HG03045 (cell line): ENCODE measurements around the gene AMPD3.

Source experiments
- ATAC-seq: cut with Tn5 transposase; IDR thresholded peaks from one replicate; pipeline ENCODE4 v1.9.1; 2021; ENCODE audit warnings: mild to moderate bottlenecking, moderate library complexity; ENCODE audit not compliant: unreplicated experiment

The AMPD3 gene

DNA sequence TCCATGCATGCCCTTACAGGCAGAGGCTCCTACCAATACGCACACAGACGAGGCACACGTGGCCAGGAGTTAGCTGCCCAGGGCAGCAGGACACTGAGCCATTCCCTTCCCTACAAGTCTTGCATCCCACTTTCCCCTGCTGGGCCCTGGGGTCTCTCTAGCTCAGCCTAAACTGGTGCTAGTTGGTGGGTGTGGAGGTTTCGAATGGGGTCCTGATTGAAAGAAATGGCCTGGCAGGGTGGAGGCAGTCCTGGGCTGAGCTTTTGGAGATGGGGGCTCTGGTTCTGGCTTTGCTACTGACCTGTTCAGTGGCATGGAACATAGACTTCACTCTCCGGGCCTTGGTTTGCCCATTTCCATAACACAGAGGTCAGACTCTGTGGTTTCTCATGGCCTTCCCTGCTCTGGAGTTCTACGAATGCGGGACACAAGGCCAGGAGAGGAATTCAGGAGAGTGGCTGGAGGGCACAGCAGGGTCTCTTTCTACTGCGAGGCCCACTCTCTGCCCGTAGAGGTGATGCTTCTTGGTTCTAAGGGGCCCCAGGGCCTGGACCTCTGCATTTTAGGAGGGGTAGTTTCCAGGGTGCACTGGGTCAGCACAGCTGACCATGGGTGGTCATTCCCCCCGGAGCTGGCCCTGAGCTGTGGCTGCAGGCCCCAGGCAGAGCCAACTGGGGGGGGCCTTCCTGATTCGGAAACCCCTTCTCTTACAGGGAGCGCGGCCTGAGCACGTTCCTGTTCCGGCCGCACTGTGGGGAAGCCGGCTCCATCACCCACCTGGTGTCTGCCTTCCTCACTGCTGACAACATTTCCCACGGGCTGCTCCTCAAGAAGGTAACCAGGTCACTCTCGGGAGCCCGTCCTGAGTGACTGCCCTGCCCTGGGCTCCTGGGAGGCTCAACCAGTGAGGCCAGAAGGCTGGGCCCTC is 46.0 kb downstream of the AMPD3 start:
- no peak for ATAC-seq

DNA sequence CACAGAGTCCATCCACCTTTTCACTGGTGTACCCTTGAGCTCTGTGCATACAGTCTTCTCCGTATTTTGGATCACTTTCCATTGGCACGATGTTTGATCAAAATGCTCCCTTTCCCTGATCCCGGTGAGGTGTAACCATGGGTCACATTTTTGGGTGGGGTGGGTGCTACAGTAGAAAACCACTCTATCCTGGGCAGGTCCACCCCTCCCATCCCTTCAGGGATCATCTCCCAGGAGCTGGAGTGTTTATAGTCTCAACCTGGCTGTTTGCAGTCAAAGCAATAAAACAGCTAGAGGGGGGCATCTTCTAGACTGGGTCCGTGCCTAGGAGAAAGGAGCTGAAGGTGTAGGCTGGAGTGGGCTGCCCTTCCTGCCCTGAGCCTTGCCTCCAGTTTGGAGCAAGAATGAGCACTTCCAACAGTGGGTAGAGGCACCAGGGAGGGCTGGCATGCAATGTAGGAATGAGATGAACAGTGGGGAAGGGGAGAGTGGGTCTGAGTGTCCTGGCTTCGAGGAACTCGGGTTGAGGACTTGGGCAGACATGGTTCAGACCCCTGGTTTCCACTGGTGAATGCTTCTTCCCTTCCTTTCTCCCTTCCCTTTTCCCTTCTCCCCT is 47.1 kb downstream of the AMPD3 start:
- ATAC-seq: no peak

DNA sequence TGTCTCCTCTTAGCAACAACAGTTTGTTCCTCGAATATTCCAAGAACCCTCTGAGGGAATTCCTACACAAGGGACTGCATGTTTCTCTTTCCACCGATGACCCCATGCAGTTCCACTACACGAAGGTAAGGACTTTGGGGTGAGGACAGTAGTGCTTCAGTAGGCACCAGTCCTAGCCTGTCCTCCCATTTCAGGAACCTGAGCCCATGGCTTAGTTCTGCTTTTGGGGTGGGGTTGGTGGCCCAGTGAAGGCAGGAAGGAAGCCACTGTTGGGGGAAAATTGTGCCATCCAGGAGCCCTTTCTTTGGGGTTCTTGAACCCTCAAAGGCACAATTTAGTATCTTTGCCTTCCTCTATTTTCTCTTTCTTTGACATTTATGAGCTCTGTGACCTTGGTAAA is 47.7 kb downstream of the AMPD3 start:
- ATAC-seq: no peak

DNA sequence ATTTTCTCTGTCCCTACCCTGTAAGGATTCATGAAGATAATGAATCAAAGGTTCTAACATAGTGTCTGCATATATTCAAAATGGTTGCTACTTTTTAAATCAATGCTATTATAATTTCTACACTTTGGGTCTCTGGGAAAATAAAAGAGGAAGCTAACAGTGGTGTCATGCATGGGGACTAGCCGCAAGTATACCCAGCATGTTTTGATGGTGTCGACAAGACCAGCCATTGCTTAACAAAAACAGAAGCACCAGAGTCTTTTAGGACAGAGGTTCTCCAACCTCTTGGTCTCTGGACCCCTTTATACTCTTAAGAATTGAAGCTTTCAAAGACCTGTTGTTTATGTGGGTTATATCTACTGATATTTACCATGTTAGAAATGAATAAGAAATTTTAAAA is 48.2 kb downstream of the AMPD3 start:
- ATAC-seq: no peak

DNA sequence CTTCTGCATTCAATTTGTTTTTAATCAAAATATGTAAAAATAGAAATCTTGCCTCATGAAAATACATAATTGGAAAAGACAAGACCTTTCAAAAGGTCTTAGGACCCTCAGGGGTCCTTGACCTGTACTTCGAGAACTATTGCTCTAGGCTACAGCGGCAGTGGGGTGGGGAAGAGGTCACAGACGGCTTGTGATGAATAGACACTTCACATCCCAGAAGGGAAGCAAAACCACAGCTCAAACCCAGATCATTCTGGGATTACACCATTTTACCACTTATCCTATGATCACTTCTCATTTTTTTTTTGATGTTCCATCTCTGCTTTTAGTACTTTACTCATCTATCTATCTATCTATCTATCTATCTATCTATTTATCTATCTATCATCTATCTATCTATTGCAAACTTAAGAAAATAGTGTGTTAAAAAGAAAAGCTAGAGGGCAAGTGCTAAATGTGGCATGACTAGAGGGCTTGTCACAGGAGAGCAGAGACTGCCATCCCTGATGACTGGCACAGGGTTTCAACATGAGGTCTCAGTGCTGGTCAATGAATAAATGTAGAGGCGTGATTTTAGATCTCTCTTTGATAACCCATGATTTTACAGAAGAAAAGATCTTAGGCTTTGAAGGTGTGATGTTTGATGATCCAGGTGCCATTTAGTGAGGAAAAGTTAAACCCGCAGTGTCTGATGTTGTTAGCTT is 48.9 kb downstream of the AMPD3 start:
- no peak for ATAC-seq

DNA sequence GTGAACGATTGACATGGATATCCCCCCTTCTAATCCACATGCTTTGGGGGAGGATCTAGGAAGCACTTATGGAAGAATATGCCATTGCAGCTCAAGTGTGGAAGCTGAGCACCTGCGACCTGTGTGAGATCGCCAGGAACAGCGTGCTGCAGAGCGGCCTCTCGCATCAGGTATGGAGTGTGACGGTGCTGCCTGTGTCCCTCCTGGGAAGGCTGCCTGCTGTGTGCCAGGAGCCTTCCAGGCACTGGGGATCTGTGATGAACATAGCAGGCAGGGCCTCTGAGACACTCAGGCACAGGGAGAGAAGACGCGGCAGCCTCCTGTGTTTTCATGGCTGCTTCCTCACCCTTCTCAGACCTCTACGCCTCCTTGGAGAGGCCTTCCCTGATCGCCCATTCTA is 49.4 kb downstream of the AMPD3 start:
- ATAC-seq: no peak

DNA sequence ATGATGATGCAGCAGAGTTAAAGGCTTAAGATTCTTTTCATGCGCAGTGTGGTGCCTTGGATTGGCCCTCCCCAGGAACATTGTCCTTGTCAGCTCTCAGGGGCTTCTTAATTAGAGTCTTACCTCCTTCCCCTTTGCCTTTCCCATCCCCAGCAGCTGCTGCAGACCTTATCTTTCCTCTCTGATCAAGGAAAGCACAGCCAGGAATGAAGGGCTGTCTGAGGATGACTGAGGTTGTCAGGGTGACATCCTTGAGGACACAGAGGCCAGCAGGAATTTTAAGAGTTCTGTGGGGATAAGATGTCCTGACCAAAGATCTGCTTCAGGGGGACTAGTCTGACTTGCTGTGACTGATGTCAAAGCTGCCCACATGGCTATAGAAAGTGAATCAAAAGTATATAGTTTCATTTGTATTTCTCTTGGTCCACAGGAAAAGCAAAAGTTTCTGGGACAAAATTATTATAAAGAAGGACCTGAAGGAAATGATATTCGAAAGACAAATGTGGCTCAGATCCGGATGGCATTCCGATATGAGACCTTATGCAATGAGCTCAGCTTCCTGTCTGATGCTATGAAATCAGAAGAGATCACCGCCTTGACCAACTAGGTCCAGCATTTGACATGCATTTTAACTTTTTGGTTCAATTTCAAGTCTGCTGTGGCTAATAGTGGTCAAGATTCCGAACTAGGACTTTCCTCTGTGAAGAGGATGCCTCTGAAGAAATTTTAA is 50.4 kb downstream of the AMPD3 start:
- no peak for ATAC-seq

DNA sequence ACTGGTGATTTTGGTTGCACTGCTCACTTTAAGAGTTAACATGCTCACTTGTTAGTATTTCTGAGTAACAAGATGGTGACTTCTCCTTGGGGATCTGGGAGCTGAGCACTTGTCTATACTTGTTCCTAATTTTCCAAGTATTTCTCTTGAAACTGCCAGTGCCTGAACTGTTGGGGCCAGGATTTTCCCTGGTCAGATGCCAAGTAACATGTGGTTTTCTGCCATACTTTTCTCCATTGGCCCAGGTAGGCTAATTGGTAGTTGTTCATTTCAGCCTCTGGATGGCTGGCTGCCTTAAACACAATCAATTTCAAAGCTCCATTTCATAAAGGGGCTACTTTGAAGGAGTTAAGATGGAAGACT is 50.9 kb downstream of the AMPD3 start:
- ATAC-seq: no peak

DNA sequence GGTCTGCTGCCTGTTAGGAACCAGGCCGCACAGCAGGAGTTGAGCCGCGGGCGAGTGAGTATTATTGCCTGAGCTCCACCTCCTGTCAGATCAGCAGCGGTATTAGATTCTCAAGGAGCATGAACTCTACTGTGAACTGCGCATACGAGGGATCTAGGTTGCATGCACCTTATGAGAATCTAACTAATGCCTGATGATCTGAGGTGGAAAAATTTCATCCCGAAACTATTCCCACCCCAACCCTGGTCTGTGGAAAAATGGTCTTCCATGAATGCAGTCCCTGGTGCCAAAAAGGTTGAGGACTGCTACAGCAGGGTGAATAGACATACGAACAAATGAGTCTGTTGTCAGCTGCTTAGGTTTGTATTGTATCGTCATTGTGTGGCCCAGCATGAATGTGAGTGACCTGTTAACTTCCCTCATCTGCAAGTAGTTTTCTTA is 56.1 kb downstream of the AMPD3 start:
- no peak for ATAC-seq

DNA sequence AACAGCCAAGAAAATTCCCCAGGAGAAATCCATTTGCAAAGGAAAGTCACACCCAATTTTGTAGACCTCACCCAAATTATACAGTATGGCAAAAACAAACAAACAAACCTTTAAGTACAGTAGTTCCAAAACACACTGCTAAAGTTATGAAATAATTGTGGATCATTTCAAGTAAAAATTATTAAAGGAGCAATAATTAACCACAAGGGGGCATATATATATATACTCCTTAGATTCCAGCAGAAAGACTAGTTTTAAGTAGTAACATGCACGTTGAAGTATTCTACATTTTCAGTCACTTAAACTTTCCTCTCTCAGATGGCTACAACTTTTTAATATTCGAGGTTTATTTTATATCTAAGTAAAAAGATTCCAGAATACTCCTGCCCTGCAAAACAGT is 59.1 kb downstream of the AMPD3 start:
- ATAC-seq: no peak

DNA sequence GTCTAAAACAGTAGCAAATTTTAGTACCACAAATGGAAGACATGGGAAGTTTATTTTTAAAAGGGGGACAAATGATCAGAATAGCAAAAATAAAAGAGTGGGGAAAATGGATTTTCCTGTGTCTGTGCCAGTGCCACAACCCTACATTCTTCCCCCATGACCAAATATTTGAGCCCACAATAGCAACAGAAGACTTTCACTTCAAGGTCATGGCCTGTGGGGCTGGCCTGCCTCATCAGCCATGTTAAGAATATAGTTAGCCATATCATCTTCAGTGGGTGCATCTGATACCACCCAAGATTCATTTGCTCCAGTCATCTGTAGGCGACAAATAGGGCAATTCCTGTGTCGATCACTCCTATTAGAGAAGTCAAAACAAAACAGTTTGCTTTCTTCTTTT is 59.6 kb downstream of the AMPD3 start:
- no peak for ATAC-seq

DNA sequence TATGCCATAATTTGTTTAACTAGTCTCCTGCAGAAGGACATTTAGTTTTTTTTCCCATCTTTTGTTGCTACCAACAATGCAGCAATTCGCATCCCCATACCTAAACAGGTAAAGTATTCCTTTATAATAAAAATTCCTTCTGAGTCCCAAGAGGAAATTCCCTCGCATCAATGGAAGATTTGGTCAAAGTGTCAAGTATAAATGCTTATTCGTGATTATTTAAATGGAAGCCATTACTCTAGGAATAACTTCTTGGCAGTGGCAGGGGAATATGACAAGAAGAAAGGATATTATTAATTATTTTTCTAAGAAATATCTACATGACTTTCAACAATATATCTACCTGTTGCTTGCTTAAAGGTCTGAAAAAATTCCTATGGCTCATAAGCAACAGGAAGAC is 60.4 kb downstream of the AMPD3 start:
- no peak for ATAC-seq

DNA sequence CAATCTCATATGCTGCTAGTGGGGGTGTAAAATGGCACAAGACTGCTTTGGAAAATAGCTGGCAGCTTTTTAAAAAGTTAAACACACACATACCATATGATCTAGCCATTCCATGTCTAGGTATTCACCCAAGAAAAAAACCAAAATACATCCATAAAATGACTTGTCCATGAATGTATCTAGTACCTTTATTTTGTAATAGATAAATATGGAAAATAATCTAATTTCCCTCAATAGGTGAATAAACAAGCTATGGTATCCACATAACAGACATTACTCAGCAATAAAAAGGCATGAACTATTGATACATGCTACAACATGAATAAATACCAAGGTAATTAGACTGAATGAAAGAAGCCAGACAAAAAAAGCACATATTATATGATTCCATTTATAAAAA is 63.1 kb downstream of the AMPD3 start:
- ATAC-seq: no peak

DNA sequence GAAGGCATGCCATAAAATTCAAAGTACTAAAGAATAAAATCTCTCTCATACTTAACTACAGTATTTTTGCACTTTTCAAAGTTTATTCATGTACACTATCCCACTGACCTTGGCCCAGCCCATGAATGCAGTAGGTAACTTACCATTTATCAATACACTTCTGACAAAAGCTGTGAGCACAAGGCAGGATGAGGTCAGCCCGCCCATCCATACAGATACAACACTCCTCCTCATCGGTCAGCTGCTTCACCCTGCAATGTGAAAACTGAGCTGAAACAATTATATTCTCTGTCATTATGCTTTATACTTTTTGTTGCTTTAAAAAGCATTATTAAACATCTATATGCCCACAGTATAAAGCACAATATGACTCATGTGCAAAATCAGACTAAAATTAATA is 63.8 kb downstream of the AMPD3 start:
- no peak for ATAC-seq

DNA sequence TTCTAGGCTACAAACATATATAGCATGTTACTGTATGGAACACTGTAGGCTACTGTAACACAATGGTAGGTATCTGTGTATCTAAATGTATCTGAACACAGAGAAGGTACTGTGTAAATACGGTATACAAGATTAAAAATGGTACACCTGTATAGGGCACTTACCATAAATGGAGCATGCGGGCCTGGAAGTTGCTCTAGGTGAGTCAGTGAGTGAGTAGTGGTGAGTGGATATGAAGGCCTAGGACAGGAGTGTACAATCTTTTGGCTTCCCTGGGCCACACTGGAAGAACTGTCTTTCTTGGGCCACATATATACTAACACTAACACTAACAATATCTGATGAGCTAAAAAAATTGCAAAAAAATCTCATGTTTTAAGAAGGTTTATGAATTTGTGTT is 64.6 kb downstream of the AMPD3 start:
- no peak for ATAC-seq

DNA sequence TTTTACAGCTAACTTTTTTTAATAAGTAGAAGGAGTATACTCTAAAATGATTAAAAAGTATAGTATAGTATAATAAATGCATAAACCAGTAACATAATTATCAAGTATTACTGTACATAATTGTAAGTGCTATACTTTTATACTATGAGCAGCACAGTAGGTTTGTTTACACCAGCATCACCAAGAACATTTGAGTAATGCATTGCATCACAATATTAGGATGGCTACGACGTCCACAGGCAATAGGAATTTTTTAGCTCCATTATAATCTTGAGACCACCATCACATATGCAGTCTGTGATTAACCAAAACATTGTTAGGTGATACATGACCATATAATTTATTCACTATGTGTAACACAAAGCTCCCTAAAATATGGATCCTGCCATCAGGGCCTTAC is 65.5 kb downstream of the AMPD3 start:
- no peak for ATAC-seq

DNA sequence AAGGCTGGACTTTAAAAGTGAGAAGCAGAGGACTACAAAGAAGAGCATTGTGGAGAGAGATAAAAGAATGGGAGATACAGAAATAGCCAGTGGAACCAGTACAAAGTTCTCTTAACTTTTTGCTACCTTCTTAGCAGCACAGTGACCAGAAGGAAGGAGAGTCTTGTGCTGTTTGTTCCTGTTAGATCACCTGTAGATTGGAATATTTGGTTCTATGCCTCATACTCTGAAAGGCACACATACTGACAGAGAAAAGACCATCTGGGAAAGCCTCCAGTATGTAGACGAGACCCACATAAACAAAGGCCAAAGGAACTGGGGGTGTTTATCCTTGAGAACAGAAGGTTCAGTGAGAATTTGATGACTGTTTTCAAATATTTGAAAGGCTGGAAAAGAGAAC is 67.2 kb downstream of the AMPD3 start:
- no peak for ATAC-seq

DNA sequence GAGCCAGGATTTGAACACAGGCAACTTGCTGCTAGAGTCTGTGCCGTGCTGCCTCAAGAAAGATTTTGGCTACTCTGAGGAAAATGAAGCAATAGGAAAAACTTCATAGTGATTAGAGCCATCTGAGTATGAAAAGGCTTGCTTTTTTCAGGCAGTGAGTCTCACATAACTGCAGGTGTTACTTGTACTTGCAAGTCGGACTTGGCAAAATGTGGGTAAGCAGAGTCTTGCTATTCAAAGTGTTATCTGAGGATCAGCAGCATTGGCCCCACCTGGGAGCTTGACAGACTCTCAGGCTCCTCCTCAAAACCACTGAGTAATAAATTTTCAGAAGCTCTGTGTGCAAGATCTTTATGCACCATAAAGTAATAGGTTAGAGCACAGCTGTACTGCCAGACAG is 67.9 kb downstream of the AMPD3 start:
- ATAC-seq: no peak

DNA sequence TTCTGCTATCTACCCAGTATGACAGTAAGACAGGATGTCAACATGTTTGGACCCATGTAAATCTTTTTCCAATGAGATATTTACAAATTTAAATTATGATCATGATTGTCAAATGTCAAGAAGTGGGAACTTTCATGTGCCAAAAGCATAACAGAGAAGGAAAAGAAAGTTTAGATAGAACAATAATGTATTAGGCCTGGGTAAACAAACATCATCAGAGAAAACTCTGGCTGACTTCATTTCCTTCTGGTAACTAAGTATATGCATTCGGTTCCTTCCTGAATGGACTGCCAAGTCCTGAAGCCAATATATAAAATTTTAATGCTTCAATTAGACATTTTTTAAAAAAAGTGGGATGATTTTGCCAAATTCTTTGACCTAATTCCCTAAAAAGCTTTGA is 69.4 kb downstream of the AMPD3 start:
- ATAC-seq: no peak

DNA sequence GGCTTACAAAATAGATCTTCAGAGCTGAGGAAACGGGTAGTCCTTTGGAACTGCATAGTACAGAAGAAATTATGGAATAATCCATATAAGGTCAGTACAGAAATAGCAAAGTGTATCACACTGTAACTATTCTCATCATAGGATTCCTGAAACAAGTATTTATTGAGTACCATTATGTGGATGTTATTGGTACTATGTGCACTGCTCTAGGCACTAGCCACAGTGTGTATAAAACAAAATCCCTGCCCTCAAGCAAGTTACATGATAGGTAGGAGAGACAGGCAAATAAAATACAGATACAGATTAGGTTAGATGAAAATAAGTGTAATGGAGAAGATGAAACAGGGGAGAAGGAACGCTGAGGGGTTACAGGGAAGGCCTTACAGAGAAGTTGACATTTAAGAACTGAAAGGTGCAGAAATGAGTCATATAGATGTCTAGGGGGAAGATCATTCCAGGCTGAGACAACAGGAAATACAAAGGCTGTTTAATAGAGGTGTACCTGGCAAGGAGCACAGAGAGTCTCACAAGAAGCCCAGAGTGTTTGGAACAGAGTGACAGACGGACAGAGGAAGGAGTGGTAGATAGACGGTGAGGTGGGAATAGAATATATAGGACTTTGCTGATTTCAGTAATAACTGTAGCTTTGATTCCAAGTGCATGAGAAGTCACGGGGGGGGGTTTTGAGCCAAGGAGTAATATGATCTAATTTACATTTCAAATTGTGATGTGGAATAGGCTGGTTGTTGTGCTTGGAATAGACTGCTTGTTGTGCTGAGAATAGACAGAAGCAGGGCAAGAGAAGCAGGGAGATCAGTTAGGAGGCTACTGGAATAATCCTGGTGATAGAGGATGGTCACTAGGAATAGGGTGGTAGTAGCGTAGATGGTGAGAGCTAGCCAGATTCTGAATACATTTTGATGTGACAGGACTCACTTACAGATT is 72.2 kb downstream of the AMPD3 start:
- no peak for ATAC-seq
